Cardiac septum (tissue), 1 donor: ENCODE data around the gene TMEM101. TPM values are rescaled to one million over a fixed set of nuclear protein-coding genes. Genes with fewer than 3 reads are reported as not detected.
"Not testable (repeated sequence)": the region's sequence is repeated elsewhere in the genome, so short reads cannot be mapped to it uniquely, and the experiment has no call there.

Experiments
- DNase-seq: peaks from one replicate; pipeline ENCODE4 v3.0.0-alpha.2; 2020; ENCODE audit warnings: low spot score
- intact Hi-C: fragments of 100-400 bp; cut with DNase I; formaldehyde crosslinking; loops from one replicate; pipeline ENCODE4 v1.14.0; 2022
- total RNA-seq: library from RNA; stranded (reverse); fragmentation: NEBNext Ultra II Directional; extraction: Animal tissue kit (Norgen Biotek cat#: 25700); gene quantifications from one replicate; pipeline ENCODE4 v1.2.1, GENCODE V29; 2021
- donor health status: DM: no; HTN: no; CAD: no.

The TMEM101 gene
- total RNA-seq, 1 donor from 2014 or later = 12.4 TPM

DNA sequence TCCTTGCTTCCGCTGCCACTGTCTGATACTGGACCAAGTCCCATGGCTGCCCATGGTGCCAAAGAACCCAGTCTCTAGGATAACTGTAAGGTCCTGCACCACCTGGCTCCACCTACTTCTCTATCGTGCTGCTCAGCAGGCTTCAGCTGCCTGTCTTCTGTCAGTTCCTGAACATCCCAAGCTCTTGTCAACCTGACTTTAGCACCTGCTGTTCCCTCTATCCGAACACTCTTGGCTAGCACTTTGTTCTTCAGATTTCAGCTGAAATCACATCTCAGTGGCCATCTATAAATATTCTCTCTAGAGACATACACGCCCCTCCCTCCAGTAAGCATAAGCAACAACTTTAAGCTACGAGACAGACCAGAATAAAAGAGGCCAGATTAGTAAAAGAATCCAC is 15.0 kb upstream of the TMEM101 start:
- DNase-seq = no peak
- intact Hi-C loops = no loop called here

DNA sequence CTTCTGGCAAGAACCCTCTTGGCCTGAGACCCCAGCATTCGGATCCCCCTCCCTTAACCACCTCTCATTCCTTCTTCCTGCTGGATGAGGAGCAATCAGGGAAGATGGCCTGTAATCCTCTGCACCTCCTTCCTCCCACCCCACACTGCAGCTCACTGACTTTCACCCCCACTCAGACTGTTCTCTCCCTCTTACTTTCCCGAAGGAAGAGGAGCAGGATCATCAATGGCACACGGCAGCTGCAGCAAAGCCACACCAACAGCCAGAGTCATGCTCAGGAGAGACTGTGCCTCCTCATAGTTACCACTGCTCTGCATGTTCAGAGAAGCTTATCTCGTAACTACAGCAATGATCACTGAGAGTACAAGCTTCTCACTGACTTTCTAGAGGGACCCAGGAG is 10.1 kb upstream of the TMEM101 start:
- DNase-seq = no peak
- intact Hi-C loops = no loop called here

DNA sequence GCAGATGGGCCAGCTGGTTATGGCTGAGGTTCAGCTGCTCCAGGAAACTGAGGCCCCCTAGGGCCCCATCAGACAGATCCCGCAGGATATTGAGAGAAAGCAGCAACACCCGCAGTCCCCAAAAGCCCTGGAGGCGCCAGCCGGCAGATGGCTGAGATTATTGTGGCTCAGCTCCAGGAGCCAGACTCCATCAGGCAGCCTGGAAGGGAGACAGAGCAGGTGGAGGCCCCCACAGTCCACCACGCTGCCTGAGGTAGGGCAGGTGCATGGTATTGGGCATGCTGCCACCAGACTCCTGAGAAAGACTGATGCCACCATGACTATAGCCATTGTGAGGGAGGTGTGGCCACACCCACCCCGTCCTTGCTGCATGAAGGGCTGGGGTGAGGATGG is 9.5 kb upstream of the TMEM101 start:
- intact Hi-C loops = no loop called here
- no peak for DNase-seq

GRCh38 chr17:44023545-44024270 is 8.9 kb upstream of the TMEM101 start:
- intact Hi-C loops = no loop called here
- DNase-seq = no peak

DNA sequence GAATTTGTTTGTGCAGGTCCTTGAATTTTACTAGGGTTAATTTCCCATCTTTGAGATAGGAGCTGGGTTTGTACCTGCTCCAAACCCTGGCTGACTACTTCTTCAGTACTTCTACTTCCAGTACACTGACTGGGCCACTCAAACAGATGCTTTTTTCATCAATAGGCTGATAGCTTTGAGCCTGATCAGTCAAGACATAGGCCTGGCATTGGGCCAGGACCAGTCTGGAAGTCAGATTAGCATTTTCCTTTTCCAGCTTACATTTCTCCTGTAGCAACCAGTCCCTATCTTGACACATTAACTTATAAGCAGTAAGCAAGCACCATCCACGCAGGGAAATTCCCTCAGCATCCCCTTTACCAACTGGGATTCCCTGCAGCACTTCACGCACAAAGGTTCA is 7.5 kb upstream of the TMEM101 start:
- no peak for DNase-seq
- intact Hi-C loops = no loop called here

DNA sequence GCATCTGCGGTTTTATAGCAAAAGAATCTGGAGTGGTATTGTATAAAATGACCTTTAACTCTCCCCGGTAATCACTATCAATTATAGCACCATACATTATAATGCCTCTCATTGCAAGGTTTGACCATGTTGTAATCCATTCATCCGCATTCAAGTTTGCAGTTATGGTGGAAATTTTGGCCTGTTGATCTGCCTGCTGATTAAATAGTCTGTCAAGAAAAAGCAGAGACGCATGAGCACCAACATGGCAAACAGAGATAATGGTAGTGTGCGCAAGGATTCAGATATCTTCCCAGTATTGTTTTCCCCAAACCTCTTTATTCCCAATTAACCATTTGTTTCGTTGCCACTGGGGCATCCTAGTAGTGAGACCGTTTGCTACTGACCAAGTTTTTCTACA is 6.5 kb upstream of the TMEM101 start:
- intact Hi-C loops, DNase-seq: not testable (repeated sequence)

DNA sequence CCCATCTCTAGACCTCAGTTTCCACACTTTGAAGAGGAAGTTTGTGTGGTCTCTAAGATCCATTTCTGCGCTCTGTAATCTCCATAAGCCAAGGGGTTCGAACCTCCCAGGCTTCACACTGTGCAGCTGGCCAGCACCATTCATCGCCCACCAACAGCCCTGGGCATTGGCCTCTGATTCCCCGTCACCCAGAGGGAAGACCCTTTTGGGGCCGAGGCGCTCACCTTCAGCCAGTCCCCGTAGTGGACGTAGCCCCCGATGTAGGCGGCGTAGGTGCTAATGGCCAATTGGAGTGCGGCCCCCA is 678 bp downstream of the TMEM101 start:
- intact Hi-C loops = loop anchor here (5.0 kb wide), 1 partner anchor 53 kb away; the partner anchor contains the start of gene LSM12
- no peak for DNase-seq

GRCh38 chr17:44012874-44013273 is 1.9 kb downstream of the TMEM101 start:
- intact Hi-C loops = loop anchor here (5.0 kb wide), 1 partner anchor 54 kb away; the partner anchor contains the start of gene LSM12
- no peak for DNase-seq

- DNase-seq = no peak
- intact Hi-C loops = loop anchor here (5.0 kb wide), 1 partner anchor 55 kb away; the partner anchor contains the start of gene LSM12
Measured at GRCh38 chr17:44012391-44012790, 2.4 kb downstream of the TMEM101 start.

- intact Hi-C loops = loop anchor here (5.0 kb wide), 1 partner anchor 55 kb away; the partner anchor contains the start of gene LSM12
- no peak for DNase-seq
Measured at GRCh38 chr17:44011876-44012275, 2.9 kb downstream of the TMEM101 start.

- intact Hi-C loops = loop anchor here (5.0 kb wide), 1 partner anchor 56 kb away; the partner anchor contains the start of gene LSM12
- DNase-seq = no peak
Measured at GRCh38 chr17:44010966-44011647, 3.7 kb downstream of the TMEM101 start.

DNA sequence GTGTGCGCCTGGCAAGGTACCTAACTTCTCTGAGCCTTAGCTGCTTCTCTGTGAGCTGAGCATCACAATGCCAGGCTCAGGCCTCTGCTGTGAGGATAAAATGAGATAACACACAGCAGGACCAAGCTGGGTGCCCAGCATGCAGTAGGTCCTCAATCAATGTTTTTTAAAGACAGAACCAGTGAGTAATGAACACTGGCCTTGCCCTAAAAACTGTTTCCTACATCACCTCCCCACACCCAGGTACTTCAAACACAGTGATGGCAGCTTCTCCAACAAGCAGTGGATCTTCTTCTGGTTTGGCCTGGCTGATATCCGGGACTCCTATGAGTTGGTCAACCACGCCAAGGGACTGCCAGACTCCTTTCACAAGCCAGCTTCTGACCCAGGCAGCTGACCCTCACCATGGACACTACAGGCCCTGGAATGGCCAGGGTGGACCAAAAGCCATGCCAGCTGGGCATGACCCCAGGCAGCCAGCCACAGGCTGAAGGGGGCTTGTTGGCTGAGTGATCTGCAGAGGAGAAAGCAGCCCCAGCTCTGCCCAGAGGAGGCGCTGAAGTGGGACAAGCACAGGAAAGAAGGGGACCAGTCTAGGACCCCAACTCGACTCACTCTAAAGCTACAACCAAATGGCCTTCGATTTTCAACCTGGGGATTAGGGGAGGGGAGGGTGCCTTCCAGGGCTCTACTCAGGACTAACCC is 6.4 kb downstream of the TMEM101 start:
- no peak for DNase-seq
- intact Hi-C loops = loop anchor here (5.0 kb wide), 2 partner anchors 34 to 159 kb away; no protein-coding TSS in a partner anchor

GRCh38 chr17:44007346-44008204 is 7.2 kb downstream of the TMEM101 start:
- no peak for DNase-seq
- intact Hi-C loops = loop anchor here (5.0 kb wide), 2 partner anchors 35 to 160 kb away; no protein-coding TSS in a partner anchor

DNA sequence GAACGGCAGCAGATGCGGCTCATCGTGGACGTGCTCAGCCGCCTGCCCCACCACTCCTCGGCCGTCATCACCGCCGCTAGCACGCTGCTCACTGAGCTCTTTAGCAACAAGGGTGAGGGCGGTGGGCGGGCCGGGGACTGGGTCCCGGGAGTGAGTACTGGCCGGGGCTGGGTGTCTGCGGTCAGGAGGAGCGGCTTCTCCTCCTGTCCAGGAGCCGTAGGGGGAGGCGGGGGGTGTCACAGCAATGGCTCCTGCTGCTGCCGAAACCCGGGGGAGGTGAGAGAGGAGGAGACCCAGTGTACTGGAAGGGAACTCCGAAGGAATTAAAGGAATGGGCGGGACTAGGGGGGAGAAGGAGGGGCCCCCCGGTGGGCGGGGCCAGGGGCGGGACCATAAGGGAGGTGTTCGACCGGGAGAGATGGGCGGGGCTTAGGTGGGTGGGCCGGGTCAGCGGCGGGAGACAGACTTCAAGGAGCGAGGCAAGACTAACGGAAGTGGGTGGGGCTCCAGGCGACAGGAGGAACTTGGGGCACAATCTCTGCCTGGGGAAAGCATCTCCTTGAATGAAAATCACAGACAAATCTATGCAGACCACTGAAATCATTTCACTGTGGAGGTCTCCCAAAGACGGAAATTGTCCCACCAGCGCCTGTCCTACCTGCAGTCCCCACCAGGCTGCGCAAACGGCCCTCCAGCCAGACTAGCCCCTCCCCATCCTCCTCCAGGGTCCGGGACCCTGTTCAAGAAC is 8.0 kb downstream of the TMEM101 start:
- DNase-seq = peak; percentile 98
- intact Hi-C loops = loop anchor here (5.0 kb wide), 2 partner anchors 36 to 161 kb away; no protein-coding TSS in a partner anchor

- intact Hi-C loops = loop anchor here (5.0 kb wide), 2 partner anchors 36 to 161 kb away; no protein-coding TSS in a partner anchor
- DNase-seq = no peak
Measured at GRCh38 chr17:44006272-44006597, 8.5 kb downstream of the TMEM101 start.

DNA sequence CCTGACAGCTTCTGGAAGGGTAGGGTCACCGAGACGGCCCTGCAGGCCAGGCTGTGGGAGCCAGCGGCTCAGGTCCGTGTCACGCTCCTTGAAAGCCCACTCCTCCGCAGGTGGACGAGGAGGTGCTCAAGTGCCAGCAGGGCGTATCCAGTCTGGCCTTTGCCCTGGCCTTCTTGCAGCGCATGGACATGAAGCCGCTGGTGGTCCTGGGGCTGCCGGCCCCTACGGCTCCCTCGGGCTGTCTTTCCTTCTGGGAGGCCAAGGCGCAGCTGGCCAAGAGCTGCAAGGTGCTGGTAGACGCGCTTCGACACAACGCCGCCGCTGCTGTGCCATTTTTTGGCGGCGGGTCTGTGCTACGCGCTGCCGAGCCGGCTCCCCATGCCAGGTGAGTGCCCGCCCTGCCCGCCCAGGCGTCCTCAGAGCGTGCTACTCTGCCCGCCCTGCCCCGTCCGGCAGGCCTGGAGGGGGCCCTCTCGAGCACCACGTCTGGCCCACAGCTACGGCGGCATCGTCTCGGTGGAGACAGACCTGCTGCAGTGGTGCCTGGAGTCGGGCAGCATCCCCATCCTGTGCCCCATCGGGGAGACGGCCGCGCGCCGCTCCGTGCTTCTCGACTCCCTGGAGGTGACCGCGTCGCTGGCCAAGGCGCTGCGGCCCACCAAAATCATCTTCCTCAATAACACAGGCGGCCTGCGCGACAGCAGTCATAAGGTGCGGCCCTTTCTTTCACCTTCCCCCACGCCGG is 9.1 kb downstream of the TMEM101 start:
- DNase-seq = no peak
- intact Hi-C loops = loop anchor here (5.0 kb wide), 2 partner anchors 37 to 162 kb away; no protein-coding TSS in a partner anchor

- intact Hi-C loops = loop anchor here (5.0 kb wide), 2 partner anchors 37 to 162 kb away; no protein-coding TSS in a partner anchor
- no peak for DNase-seq
Measured at GRCh38 chr17:44004761-44005526, 9.8 kb downstream of the TMEM101 start.
